Testis (tissue), 3 donors: Measurements from ENCODE around the gene OSCP1. TPM values are rescaled to one million over a fixed set of nuclear protein-coding genes. Genes with fewer than 3 reads are reported as not detected.
A peak's percentile ranks its signal among the peaks of the same experiment; 100 is the strongest.

Source experiments
- DNase-seq: peaks from one replicate; pipeline ENCODE4 v3.0.0-alpha.2; 2019
- H3K27ac ChIP-seq, 2 donors: fragments of 200-600 bp; sonication (generic); one replicate each; pipeline ENCODE4 v1.5.1; 2019
- H3K27me3 ChIP-seq: fragments of 200-600 bp; sonication (generic); one replicate; pipeline ENCODE4 v1.5.1; 2019
- H3K36me3 ChIP-seq: fragments of 200-600 bp; sonication (generic); one replicate; pipeline ENCODE4 v1.5.1; 2017; ENCODE audit warnings: low read depth; ENCODE audit errors: missing control alignments
- H3K4me1 ChIP-seq: fragments of 200-600 bp; sonication (generic); one replicate; pipeline ENCODE4 v1.5.1; 2019
- H3K4me3 ChIP-seq, 2 donors: fragments of 200-600 bp; sonication (generic); one replicate each; pipeline ENCODE4 v1.5.1; 2017 to 2019
- H3K9me3 ChIP-seq: fragments of 200-600 bp; sonication (generic); one replicate; pipeline ENCODE4 v1.5.1; 2017
- POLR2A ChIP-seq: fragments of 450-650 bp; IDR thresholded peaks from one replicate; pipeline ENCODE4 v1.6.1; 2017; ENCODE audit warnings: antibody characterized with exemption, mild to moderate bottlenecking, moderate library complexity
- WGBS, 2 donors: methylation state at CpG; one replicate each; pipeline ENCODE4 v1.1.5; 2018; 5-methylcytosine and 5-hydroxymethylcytosine counted together
- intact Hi-C: fragments of 100-400 bp; cut with DNase I; formaldehyde crosslinking; loops from one replicate; pipeline ENCODE4 v1.15.1; 2023; ENCODE audit warnings: low total_unique reads
- polyA plus RNA-seq: library from polyadenylated mRNA; stranded (reverse); fragments of 350-450 nt; fragmentation: Illumina TruSeq; extraction: RNeasy Lipid Tissue Mini Kit (QIAGEN cat#74804); gene quantifications from one replicate; pipeline ENCODE4 v1.2.3, GENCODE V29; 2014; ENCODE audit warnings: low read depth, low replicate concordance; ENCODE audit not compliant: insufficient read depth
- total RNA-seq, 2 donors: library from RNA; depleted of rRNA; stranded (reverse); fragments of >200 nt; gene quantifications; one replicate each; pipeline ENCODE4 v1.2.3, GENCODE V29; 2016
- TF ChIP-seq, protein P1 (sequence below), 3 experiments: fragments of 450-650 bp in 2 of 3; fragments of 200-600 bp in 1 of 3; sonication (generic) in 1 of 3; IDR thresholded peaks; one replicate each; pipeline ENCODE4 v1.5.1; 2016 to 2019; ENCODE audit warnings: antibody characterized with exemption in 3 of 3, mild to moderate bottlenecking in 2 of 3, moderate library complexity in 1 of 3

The OSCP1 gene
- total and polyA plus RNA-seq, 3 donors from 2014 or later, result 50.7 to 199 (median 72.1) TPM

DNA sequence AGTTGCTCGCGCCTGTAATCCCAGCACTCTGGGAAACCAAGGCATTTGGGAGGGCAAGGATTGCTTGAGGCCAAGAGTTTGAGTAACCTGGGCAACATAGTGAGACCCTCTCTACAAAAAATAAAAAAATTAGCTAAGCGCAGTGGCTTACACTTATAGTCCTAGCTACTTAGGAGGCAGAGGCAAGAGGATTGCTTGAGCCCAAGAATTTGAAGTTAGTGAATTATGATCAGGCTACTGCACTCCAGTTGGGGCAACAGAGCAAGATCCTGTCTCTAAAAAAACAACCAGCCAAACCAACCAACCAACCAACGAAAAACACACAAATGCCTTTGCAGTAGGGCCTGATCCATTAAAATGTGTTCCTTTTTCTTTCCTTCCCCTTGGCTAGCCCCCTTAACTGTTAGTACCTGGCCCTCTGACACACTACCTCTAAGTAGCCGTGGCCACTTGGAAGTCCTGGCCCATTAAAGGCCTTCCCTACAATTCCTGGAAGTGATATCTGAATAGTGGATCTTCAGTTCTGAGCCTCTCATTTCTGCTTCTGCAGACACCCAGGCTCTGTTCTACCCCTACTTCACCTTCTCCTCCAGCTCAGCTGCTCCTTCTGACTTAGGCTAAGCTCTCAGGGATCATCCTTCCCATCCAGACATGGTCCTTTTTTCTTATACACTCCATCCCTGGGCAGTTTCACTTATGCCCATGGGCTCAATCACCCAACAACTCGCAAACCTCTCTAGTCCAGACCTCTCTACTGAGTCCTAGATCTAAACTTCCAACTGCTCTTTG, 3.5 kb upstream of the OSCP1 start:
- Histone ChIP-seq H3K4me1 (no peaks in the 10 kb centered on the region), H3K4me3 (no peak overlapping the region), H3K9me3 (no peaks in the 10 kb centered on the region), H3K27ac (no peak overlapping the region), H3K27me3 (no peaks in the 10 kb centered on the region), H3K36me3 (no peaks in the 10 kb centered on the region)
- WGBS, 2 donors, result 89% methylated on average over 6 of the region's 6 CpGs
- no peak for DNase-seq
- intact Hi-C loops, result no loop called here
- TF ChIP-seq, protein P1, sequence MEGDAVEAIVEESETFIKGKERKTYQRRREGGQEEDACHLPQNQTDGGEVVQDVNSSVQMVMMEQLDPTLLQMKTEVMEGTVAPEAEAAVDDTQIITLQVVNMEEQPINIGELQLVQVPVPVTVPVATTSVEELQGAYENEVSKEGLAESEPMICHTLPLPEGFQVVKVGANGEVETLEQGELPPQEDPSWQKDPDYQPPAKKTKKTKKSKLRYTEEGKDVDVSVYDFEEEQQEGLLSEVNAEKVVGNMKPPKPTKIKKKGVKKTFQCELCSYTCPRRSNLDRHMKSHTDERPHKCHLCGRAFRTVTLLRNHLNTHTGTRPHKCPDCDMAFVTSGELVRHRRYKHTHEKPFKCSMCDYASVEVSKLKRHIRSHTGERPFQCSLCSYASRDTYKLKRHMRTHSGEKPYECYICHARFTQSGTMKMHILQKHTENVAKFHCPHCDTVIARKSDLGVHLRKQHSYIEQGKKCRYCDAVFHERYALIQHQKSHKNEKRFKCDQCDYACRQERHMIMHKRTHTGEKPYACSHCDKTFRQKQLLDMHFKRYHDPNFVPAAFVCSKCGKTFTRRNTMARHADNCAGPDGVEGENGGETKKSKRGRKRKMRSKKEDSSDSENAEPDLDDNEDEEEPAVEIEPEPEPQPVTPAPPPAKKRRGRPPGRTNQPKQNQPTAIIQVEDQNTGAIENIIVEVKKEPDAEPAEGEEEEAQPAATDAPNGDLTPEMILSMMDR (IDR thresholded peaks at IDR 0.05), result no peak

DNA sequence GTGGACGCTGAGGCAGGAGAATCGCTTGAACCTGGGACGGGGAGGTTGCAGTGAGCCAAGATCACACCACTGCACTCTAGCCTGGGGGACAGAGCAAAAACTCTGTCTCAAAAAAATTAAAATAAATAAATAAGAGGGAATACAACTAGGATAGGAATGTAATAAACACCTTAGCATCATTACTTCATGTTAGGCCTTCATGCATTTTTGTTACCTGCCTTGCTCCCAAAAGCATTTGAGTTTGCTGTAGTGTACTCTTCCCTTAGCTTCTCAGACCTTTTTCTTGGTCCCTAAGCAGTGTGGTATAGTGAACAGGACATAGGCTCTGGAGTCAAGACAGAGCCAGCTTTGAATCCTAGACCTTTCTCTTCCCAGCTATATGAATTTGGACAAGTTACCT, 2.8 kb upstream of the OSCP1 start:
- H3K27ac ChIP-seq, result no peak overlapping the region
- no peak for DNase-seq
- H3K4me1 ChIP-seq, result no peaks in the 10 kb centered on the region
- no peak for TF ChIP-seq POLR2A
- TF ChIP-seq, protein P1 (IDR thresholded peaks at IDR 0.05), result no peak
- 89 to 94% methylated on average over 3 of the region's 3 CpGs for WGBS, 2 donors
- no peaks in the 10 kb centered on the region for H3K36me3 ChIP-seq
- H3K27me3 ChIP-seq, result no peaks in the 10 kb centered on the region
- intact Hi-C loops, result no loop called here
- H3K9me3 ChIP-seq, result no peaks in the 10 kb centered on the region
- no peak overlapping the region for H3K4me3 ChIP-seq

DNA sequence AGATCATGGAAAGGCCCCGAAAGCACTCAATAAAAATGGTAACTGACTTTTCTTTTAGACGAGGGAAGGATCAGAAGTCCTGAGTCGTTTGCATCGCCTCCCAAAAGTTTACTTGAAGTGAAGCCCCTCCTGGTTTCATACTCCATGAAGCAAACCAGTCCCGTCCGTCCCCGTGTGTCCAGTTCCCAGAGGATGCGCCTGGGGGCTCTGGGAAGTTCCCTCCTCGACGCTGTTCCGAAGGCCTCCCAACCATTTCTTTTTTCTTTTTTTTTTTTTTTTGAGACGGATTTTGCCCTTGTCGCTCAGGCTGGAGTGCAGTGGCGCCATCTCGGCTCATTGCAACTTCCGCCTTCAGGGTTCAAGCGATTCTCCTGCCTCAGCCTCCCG, 661 bp upstream of the OSCP1 start:
- intact Hi-C loops, result no loop called here
- H3K36me3 ChIP-seq, result no peaks in the 10 kb centered on the region
- H3K27ac ChIP-seq, result peak overlapping the region; percentile 86 to 93
- H3K4me1 ChIP-seq, result no peaks in the 10 kb centered on the region
- H3K4me3 ChIP-seq, result peak overlapping the region; percentile 64 to 66
- no peaks in the 10 kb centered on the region for H3K27me3 ChIP-seq
- 19 to 21% methylated on average over 18 of the region's 18 CpGs for WGBS, 2 donors
- TF ChIP-seq, protein P1 (IDR thresholded peaks at IDR 0.05), result no peak
- no peak for TF ChIP-seq POLR2A
- DNase-seq, result no peak
- H3K9me3 ChIP-seq, result no peaks in the 10 kb centered on the region

DNA sequence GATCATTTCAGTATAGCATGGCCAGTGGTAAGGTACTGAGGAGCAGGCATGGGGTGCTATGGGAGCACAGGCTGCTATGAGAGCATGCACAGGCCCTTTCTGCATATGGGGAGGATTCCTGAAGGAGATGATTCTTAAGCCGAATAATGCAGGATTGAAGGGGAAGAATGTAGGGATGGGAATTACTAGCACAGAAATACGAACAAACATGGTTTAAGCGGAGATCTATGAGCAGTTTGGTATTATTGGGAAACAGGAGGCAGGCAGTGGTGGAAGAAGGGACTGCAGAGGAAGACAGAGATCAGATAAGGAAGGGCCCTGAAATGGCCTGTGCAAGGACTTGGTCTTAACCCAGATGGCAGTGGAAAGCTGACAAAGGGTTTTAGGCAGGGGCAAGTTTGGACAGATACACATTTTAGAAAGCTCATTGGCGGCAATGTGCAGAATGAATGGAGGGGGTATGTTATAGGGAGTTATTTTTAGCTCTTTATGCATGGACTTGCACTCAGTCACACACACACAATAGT, 1.7 kb downstream of the OSCP1 start:
- Histone ChIP-seq H3K27me3 (no peaks in the 10 kb centered on the region), H3K9me3 (no peaks in the 10 kb centered on the region), H3K36me3 (no peaks in the 10 kb centered on the region), H3K27ac (no peak overlapping the region), H3K4me1 (no peaks in the 10 kb centered on the region), H3K4me3 (no peak overlapping the region)
- 89 to 90% methylated on average over 4 of the region's 4 CpGs for WGBS, 2 donors
- TF ChIP-seq, protein P1 (IDR thresholded peaks at IDR 0.05), result no peak
- TF ChIP-seq POLR2A, result no peak
- intact Hi-C loops, result no loop called here
- no peak for DNase-seq

DNA sequence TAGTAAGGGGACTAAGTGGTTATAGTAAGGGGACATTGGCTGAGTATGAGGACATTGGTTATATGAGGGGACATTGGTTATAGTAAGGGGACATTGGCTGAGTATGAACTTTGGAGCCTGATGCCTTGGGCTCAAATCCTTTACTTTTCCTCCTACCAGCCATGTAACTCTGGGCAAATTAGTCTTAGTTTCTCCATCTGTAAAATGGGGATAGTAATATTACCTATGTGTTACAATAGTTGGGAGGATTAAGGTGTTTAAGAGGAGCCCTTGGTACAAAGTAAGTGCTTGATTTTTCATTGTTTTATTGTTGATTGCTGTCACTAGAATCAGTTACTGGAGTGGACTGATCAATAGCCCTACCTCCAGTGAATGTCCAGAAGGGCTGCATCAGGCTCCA, 2.8 kb downstream of the OSCP1 start:
- no peaks in the 10 kb centered on the region for H3K27me3 ChIP-seq
- H3K4me1 ChIP-seq, result no peaks in the 10 kb centered on the region
- no peak for DNase-seq
- H3K27ac ChIP-seq, result no peak overlapping the region
- TF ChIP-seq, protein P1 (IDR thresholded peaks at IDR 0.05), result no peak
- no peak for TF ChIP-seq POLR2A
- H3K9me3 ChIP-seq, result no peaks in the 10 kb centered on the region
- intact Hi-C loops, result no loop called here
- no peak overlapping the region for H3K4me3 ChIP-seq
- H3K36me3 ChIP-seq, result no peaks in the 10 kb centered on the region
